22Rv1 (cell line): ENCODE results near the gene GMDS.

Experiments
- CTCF ChIP-seq: fragments of 450-650 bp; IDR thresholded peaks from 2 replicates; pipeline ENCODE4 v1.5.1; 2017; ENCODE audit warnings: mild to moderate bottlenecking
- ZFX ChIP-seq: fragments of 450-650 bp; IDR thresholded peaks from 2 replicates; pipeline ENCODE4 v1.6.1; 2017; ENCODE audit warnings: antibody characterized with exemption, borderline replicate concordance

- TF ChIP-seq CTCF (no peak), ZFX (no peak)
These were observed 110.0 kb downstream of the GMDS start for GRCh38 chr6:2135401-2135800.
